BE2C (cell line): ENCODE data around the gene PLXND1.
A peak's percentile ranks its signal among the peaks of the same experiment; 100 is the strongest.

ENCODE experiments used
- DNase-seq: peaks from one replicate; pipeline ENCODE4 v3.0.0-alpha.2; 2020
- H3K27me3 ChIP-seq: fragments of 250-450 bp; sonication (Bioruptor Pico); 2 replicates; pipeline ENCODE4 v1.5.1; 2020; ENCODE audit warnings: mild to moderate bottlenecking
- H3K36me3 ChIP-seq: fragments of 250-450 bp; sonication (Bioruptor Pico); 2 replicates; pipeline ENCODE4 v1.5.1; 2020; ENCODE audit warnings: mild to moderate bottlenecking
- H3K4me1 ChIP-seq: fragments of 250-450 bp; sonication (Bioruptor Pico); 2 replicates; pipeline ENCODE4 v1.5.1; 2020
- H3K4me3 ChIP-seq: 2 replicates; pipeline ENCODE4 v1.5.1; 2011; ENCODE audit warnings: low read depth, low read length
- H3K9me3 ChIP-seq: fragments of 250-450 bp; sonication (Bioruptor Pico); 2 replicates; pipeline ENCODE4 v1.5.1; 2020
- TF ChIP-seq, protein P1 (sequence below): IDR thresholded peaks from 2 replicates; pipeline ENCODE4 v1.5.1; 2012; ENCODE audit warnings: mild to moderate bottlenecking, low read depth, low read length

Gene PLXND1

DNA sequence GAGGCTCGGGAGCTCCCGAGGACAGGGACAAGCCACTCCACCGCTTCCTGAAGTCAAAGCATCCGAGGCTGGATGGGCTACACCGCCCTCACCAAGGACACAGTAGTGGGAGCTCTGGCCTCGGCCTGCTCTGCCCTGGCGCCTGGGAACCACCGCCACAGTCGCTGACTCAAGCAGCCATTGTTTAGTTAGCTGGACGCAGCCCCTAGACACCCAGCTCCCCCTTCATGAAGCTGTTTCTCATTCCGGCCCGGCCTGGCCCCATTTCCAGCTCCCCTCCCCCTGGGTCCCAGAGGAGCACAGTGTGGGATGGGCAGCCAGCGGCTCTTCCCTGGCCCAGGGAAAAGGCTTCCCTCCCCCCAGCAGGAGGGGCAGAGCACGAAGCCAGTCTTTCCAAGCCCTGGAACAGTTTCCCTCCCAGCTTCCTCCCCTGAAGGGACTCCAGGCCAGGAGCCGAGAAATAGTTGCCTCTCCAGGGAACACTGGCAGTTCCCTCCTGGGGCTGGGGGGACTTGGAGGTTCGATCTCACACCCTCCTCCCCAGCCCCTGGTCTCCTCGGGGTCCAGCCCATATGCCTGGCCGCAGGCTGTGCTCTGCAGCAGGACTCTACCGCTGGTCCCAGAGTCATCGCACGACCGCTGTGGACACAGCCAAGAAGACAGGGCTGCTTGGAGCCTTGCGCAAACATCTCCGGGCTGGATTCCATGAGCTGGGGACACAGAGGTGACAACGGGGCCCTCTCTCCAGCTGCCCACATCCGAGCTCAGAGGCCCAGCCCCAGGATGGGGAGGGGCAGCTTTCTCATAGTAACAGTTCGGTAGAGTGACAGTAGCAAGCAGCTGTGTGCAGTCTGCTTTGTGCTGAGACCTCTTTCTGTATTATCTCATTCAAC, 10.0 kb downstream of the PLXND1 start:
- H3K4me1 ChIP-seq, result peaks cover 41% of the 10 kb centered on the region
- H3K27me3 ChIP-seq, result no peaks in the 10 kb centered on the region
- TF ChIP-seq, protein P1, sequence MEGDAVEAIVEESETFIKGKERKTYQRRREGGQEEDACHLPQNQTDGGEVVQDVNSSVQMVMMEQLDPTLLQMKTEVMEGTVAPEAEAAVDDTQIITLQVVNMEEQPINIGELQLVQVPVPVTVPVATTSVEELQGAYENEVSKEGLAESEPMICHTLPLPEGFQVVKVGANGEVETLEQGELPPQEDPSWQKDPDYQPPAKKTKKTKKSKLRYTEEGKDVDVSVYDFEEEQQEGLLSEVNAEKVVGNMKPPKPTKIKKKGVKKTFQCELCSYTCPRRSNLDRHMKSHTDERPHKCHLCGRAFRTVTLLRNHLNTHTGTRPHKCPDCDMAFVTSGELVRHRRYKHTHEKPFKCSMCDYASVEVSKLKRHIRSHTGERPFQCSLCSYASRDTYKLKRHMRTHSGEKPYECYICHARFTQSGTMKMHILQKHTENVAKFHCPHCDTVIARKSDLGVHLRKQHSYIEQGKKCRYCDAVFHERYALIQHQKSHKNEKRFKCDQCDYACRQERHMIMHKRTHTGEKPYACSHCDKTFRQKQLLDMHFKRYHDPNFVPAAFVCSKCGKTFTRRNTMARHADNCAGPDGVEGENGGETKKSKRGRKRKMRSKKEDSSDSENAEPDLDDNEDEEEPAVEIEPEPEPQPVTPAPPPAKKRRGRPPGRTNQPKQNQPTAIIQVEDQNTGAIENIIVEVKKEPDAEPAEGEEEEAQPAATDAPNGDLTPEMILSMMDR, result no peak
- no peaks in the 10 kb centered on the region; the same call in none of the 2 replicates for H3K36me3 ChIP-seq
- peak overlapping the region; percentile 19 for H3K4me3 ChIP-seq
- no peaks in the 10 kb centered on the region for H3K9me3 ChIP-seq
- peak; percentile 84 for DNase-seq

DNA sequence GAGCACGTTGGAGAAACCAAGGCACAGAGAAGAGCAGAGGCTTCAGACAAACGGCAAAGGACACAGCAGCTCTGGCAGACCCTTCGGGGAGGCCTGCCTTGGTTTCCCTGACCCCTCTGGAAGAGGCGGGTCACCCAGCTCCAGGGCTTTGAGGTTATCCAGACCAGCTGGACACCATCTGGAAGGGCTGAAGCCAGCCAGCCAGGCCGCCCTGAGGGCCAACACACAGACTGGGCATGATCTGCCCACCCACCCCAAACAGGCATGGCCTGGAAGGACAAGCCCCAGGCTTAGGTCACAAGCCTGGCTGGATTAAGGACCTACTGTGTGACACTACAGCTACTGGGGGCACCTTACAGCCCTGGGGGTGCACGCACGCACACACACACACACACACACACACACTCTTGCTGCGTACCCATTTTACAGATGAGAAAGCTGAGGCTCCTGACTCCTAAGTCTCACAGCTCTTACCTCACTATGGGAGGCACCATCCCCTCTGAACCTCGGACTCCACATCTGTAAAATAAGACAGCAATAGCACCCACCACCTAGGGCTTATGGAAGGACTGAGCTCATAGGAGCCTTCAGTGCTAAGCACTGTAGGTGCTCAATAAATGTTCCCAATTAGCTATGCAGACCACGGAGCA, 10.8 kb downstream of the PLXND1 start:
- H3K4me1 ChIP-seq, result peaks cover 41% of the 10 kb centered on the region
- H3K9me3 ChIP-seq, result no peaks in the 10 kb centered on the region
- H3K27me3 ChIP-seq, result no peaks in the 10 kb centered on the region
- no peak overlapping the region for H3K4me3 ChIP-seq
- no peaks in the 10 kb centered on the region; the same call in none of the 2 replicates for H3K36me3 ChIP-seq
- TF ChIP-seq, protein P1, result no peak
- no peak for DNase-seq

DNA sequence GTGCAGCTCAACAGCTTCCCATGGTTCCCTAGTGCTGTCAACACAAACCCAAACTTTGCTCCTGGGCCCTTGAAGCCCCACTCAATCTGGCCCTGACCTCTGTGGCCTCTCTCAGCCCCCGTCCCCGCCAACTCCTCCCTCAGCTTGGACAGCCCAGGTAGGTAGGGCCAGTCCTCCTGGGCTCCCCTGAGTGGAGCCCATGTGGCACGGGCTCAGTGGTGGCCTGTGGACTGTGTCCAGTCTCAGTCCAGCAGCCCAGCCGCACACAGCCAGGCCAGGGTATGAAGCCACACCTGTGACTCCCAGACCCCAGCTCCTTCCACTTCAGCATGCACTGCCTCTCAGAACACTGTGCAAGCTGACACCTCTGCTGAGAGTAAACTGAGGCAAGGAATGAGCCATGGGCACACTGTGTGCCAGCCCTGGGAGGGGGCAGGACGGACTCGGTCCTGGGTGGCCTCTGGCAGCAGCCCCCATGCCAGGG, 11.5 kb downstream of the PLXND1 start:
- no peaks in the 10 kb centered on the region for H3K27me3 ChIP-seq
- no peaks in the 10 kb centered on the region; the same call in none of the 2 replicates for H3K36me3 ChIP-seq
- no peak overlapping the region for H3K4me3 ChIP-seq
- DNase-seq, result no peak
- no peaks in the 10 kb centered on the region for H3K9me3 ChIP-seq
- H3K4me1 ChIP-seq, result peaks cover 48% of the 10 kb centered on the region
- TF ChIP-seq, protein P1, result no peak

DNA sequence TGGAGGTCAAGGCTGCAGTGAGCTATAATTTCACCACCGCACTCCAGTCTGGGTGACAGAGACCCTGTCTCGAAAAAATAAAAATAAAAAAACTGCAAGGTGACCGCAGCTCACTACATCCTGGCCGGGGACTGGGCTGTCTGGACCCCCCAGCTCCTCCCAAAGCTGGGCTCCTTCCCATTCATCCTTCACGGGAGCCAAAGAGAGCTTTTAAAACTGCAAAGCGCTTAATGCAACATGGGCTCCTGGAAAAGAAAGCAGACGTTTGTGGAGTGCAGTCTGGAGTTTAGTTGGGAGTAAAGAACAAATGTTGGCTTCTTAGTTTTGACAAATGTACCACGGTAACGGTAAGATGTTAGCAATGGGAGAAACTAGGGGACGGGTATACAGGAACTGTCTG, 12.1 kb downstream of the PLXND1 start:
- Histone ChIP-seq H3K4me3 (no peak overlapping the region), H3K9me3 (no peaks in the 10 kb centered on the region), H3K36me3 (no peaks in the 10 kb centered on the region; the same call in none of the 2 replicates), H3K4me1 (peaks cover 45% of the 10 kb centered on the region), H3K27me3 (no peaks in the 10 kb centered on the region)
- TF ChIP-seq, protein P1, result no peak
- DNase-seq, result no peak

DNA sequence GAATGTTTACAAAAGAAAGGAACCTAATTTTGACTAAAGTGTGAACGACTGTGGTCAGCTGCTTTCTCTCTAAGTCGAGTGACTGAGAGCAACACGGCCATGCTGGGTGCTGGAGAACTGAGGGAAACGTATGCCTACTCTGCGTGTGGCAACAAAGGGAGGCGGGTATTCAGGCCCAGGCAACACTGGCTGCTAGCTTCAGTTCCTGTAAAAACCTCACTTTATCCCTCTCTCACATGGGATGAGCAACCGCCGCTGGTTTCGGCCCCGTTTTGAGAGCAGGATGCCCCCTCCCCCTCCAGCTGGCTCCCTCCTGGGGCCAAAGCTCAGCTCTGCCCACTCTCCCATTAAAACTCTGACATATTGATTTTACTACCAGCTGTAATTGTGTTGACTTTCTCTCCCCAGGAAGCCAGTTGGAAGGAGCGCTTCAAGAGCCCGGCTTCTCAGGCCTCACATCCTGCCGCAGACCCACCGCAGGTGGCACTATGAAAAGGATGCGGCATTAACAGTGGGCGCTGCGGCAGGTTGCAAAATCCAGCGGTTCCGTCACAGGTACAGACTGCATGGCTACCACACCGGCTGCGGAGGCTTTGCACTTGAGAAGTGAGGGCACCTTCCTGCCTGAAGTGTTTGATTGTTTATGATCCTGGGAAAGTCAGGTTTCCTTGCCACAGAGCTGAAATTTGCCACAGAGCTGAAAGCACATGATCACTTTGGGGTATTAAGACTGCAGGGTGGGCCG, 12.7 kb downstream of the PLXND1 start:
- Histone ChIP-seq H3K36me3 (no peaks in the 10 kb centered on the region; the same call in none of the 2 replicates), H3K27me3 (no peaks in the 10 kb centered on the region), H3K9me3 (no peaks in the 10 kb centered on the region), H3K4me3 (no peak overlapping the region), H3K4me1 (peaks cover 41% of the 10 kb centered on the region)
- TF ChIP-seq, protein P1, result no peak
- no peak for DNase-seq
